ENCODE data around the gene ARID1A. TPM values are rescaled to one million over a fixed set of nuclear protein-coding genes. Genes with fewer than 3 reads are reported as not detected.

ARID1A gene
- total RNA-seq, 1 experiment from 2014 or later: 120 TPM

DNA sequence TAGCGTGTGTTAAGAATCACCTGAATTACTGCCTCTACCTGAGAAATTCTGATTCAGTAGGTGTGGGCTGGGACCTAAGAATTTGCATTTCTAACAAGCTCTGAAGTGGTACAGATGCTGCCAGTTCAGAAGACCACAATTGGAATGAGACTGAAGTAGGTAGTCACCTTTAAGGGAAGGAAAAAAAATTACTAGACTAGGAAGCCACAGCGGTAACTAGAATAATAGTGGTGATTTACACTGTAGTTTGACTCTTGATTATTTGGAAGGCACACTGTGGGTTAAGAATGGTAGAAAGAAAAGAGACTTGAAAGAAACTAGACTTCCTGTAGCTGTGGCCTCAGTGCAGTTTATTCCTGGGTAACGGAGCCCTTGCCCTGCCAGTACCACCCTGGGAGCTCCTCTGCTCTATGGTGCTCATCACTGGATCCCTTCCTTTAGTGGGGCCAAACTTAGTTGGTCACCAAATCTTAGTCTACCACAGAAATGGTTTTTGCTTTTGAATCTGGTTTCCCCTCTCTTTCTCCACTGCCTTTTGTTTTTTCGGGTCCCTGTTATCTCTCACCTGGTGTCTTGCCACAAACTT lies 43.6 kb downstream of the ARID1A start:
- ChIA-PET POLR2A (ENCODE audit: low non-redundant PET) (no interaction called here), CTCF (no interaction called here)
- no peak overlapping the region for H3K4me3 ChIP-seq (ENCODE audit: low read depth, low read length, poor library complexity, severe bottlenecking)
- DNase-seq (ENCODE audit: low spot score): no peak
- no peak for TF ChIP-seq EZH2 (IDR thresholded peaks at IDR 0.05; ENCODE audit: borderline replicate concordance, low read depth, low read length, poor library complexity, severe bottlenecking)
- TF ChIP-seq, protein P1, sequence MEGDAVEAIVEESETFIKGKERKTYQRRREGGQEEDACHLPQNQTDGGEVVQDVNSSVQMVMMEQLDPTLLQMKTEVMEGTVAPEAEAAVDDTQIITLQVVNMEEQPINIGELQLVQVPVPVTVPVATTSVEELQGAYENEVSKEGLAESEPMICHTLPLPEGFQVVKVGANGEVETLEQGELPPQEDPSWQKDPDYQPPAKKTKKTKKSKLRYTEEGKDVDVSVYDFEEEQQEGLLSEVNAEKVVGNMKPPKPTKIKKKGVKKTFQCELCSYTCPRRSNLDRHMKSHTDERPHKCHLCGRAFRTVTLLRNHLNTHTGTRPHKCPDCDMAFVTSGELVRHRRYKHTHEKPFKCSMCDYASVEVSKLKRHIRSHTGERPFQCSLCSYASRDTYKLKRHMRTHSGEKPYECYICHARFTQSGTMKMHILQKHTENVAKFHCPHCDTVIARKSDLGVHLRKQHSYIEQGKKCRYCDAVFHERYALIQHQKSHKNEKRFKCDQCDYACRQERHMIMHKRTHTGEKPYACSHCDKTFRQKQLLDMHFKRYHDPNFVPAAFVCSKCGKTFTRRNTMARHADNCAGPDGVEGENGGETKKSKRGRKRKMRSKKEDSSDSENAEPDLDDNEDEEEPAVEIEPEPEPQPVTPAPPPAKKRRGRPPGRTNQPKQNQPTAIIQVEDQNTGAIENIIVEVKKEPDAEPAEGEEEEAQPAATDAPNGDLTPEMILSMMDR (conservative IDR thresholded peaks at IDR 0.05; ENCODE audit: low read depth, low read length): no peak
- intact Hi-C loops (cut with micrococcal nuclease; ENCODE audit: unreplicated experiment): no loop called here
- peaks cover 3% of the 10 kb centered on the region for H3K4me1 ChIP-seq (ENCODE audit: insufficient read depth, low read length, poor library complexity, severe bottlenecking)
- BruUV-seq (replicated peaks): no TSS peak
- H3K9me3 ChIP-seq (ENCODE audit: low read depth, low read length, poor library complexity, severe bottlenecking): no peaks in the 10 kb centered on the region
- no peak overlapping the region for H3K27ac ChIP-seq (ENCODE audit: low read depth, low read length, poor library complexity, severe bottlenecking)
- H3K36me3 ChIP-seq (ENCODE audit: insufficient read depth, low read length, poor library complexity, severe bottlenecking): peaks cover 75% of the 10 kb centered on the region
- H3K27me3 ChIP-seq (replicated peaks; ENCODE audit: insufficient read depth, low read depth, low read length, poor library complexity): no peaks in the 10 kb centered on the region

DNA sequence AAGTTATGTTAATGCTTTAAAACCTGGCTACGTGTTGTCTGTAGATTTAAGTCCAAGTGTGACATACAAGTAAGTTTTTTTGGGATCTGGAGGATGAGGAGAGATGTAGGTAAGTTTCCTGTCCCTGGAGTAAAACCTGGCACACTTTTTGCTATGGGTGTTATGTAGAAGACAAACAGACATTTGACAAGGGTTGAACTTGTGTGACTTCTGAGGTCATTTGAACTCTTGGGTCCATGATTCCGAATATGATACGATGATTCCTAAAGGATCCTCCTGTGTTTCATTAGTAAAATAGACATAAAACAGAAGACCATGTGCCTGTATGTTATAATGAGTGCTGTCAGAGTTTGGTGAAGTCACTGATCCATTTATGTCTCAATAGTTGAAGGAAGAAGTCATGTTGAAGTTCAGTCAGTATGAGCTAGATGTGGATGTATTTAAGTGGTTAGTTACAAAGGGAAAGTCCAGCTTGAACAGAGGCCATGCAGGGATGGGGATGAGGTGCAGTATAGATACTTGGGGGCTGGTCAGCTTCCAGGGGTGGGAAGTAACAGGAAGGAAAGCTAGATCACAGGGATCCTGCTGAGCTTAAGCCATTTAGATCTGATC lies 44.3 kb downstream of the ARID1A start:
- H3K9me3 ChIP-seq (ENCODE audit: low read depth, low read length, poor library complexity, severe bottlenecking): no peaks in the 10 kb centered on the region
- CTCF ChIA-PET: no interaction called here
- TF ChIP-seq, protein P1 (conservative IDR thresholded peaks at IDR 0.05; ENCODE audit: low read depth, low read length): no peak
- TF ChIP-seq EZH2 (IDR thresholded peaks at IDR 0.05; ENCODE audit: borderline replicate concordance, low read depth, low read length, poor library complexity, severe bottlenecking): no peak
- TSS peak; percentile 6 for BruUV-seq (replicated peaks)
- H3K27me3 ChIP-seq (replicated peaks; ENCODE audit: insufficient read depth, low read depth, low read length, poor library complexity): no peaks in the 10 kb centered on the region
- intact Hi-C loops (cut with micrococcal nuclease; ENCODE audit: unreplicated experiment): no loop called here
- no peak overlapping the region for H3K4me3 ChIP-seq (ENCODE audit: low read depth, low read length, poor library complexity, severe bottlenecking)
- POLR2A ChIA-PET (ENCODE audit: low non-redundant PET): no interaction called here
- H3K36me3 ChIP-seq (ENCODE audit: insufficient read depth, low read length, poor library complexity, severe bottlenecking): peaks cover 75% of the 10 kb centered on the region
- H3K4me1 ChIP-seq (ENCODE audit: insufficient read depth, low read length, poor library complexity, severe bottlenecking): peaks cover 7% of the 10 kb centered on the region
- DNase-seq (ENCODE audit: low spot score): no peak
- no peak overlapping the region for H3K27ac ChIP-seq (ENCODE audit: low read depth, low read length, poor library complexity, severe bottlenecking)

GRCh38 chr1:26740952-26741351 lies 45.1 kb downstream of the ARID1A start:
- Histone ChIP-seq H3K27me3 (replicated peaks; ENCODE audit: insufficient read depth, low read depth, low read length, poor library complexity) (no peaks in the 10 kb centered on the region), H3K36me3 (ENCODE audit: insufficient read depth, low read length, poor library complexity, severe bottlenecking) (peaks cover 76% of the 10 kb centered on the region), H3K27ac (ENCODE audit: low read depth, low read length, poor library complexity, severe bottlenecking) (no peak overlapping the region), H3K9me3 (ENCODE audit: low read depth, low read length, poor library complexity, severe bottlenecking) (no peaks in the 10 kb centered on the region), H3K4me1 (ENCODE audit: insufficient read depth, low read length, poor library complexity, severe bottlenecking) (peaks cover 7% of the 10 kb centered on the region), H3K4me3 (ENCODE audit: low read depth, low read length, poor library complexity, severe bottlenecking) (no peak overlapping the region)
- CTCF ChIA-PET: no interaction called here
- POLR2A ChIA-PET (ENCODE audit: low non-redundant PET): no interaction called here
- BruUV-seq (replicated peaks): TSS peak; percentile 4
- intact Hi-C loops (cut with micrococcal nuclease; ENCODE audit: unreplicated experiment): no loop called here
- no peak for DNase-seq (ENCODE audit: low spot score)
- TF ChIP-seq, protein P1 (conservative IDR thresholded peaks at IDR 0.05; ENCODE audit: low read depth, low read length): no peak
- TF ChIP-seq EZH2 (IDR thresholded peaks at IDR 0.05; ENCODE audit: borderline replicate concordance, low read depth, low read length, poor library complexity, severe bottlenecking): no peak

Measured in A673 (cell line).